Gastrocnemius medialis (tissue), 4 donors: ENCODE results near the gene INSRR. TPM values are rescaled to one million over a fixed set of nuclear protein-coding genes. Genes with fewer than 3 reads are reported as not detected.

Experiments used
- ATAC-seq, 2 donors: fragments of 150-250 bp; one replicate each; pipeline ENCODE4 v1.9.1; 2016
- DNase-seq, 2 donors: peaks; one replicate each; pipeline ENCODE4 v3.0.0-alpha.2; 2019
- H3K27ac ChIP-seq, 4 donors: fragments of 200-600 bp; sonication (generic); 1 replicate in 1 of 4; 2 replicates in 3 of 4; pipeline ENCODE4 v1.5.1; 2016 to 2018; ENCODE audit warnings: mild to moderate bottlenecking in 2 of 4, moderate library complexity in 1 of 4
- H3K27me3 ChIP-seq, 3 donors: fragments of 200-600 bp; sonication (generic) in 2 of 3; 1 replicate in 1 of 3; 2 replicates in 2 of 3; pipeline versions ENCODE4 v1.5.1 to v1.6.0; 2016 to 2019; ENCODE audit warnings: mild to moderate bottlenecking in 1 of 3, moderate library complexity in 1 of 3
- H3K36me3 ChIP-seq, 2 donors: fragments of 200-600 bp; sonication (generic) in 1 of 2; one replicate each; pipeline ENCODE4 v1.5.1; 2017 to 2018
- H3K4me1 ChIP-seq, 2 donors: fragments of 200-600 bp; sonication (generic) in 1 of 2; one replicate each; pipeline ENCODE4 v1.5.1; 2016 to 2017; ENCODE audit warnings: mild to moderate bottlenecking in 2 of 2
- H3K4me3 ChIP-seq, 4 donors: fragments of 200-600 bp; sonication (generic) in 3 of 4; 1 replicate in 1 of 4; 2 replicates in 3 of 4; pipeline ENCODE4 v1.5.1; 2016 to 2019; ENCODE audit warnings: mild to moderate bottlenecking in 2 of 4
- H3K9me3 ChIP-seq, 3 donors: fragments of 200-600 bp; sonication (generic) in 2 of 3; 1 replicate in 1 of 3; 2 replicates in 2 of 3; pipeline ENCODE4 v1.5.1; 2016 to 2019
- POLR2A ChIP-seq, 2 donors: fragments of 450-650 bp; IDR thresholded peaks; one replicate each; pipeline ENCODE4 v1.6.1; 2017; ENCODE audit warnings: antibody characterized with exemption in 2 of 2, mild to moderate bottlenecking in 2 of 2, moderate library complexity in 2 of 2
- in situ Hi-C, 4 donors: fragments of 200-750 bp; cut with MboI; loops; one replicate each; pipeline versions ENCODE4 v1.15.0 to v1.8.0; 2017; ENCODE audit warnings: low sequenced_read_pairs in 4 of 4
- intact Hi-C: fragments of 100-400 bp; cut with DNase I; formaldehyde crosslinking; loops from one replicate; pipeline ENCODE4 v1.15.1; 2023; ENCODE audit warnings: low total_unique reads
- total RNA-seq, 4 donors: library from RNA; depleted of rRNA; stranded (reverse); fragments of >200 nt; gene quantifications; one replicate each; pipeline versions ENCODE4 v1.1.0 to v1.2.3, GENCODE V29; 2016
- TF ChIP-seq, protein P1 (sequence below), 5 experiments: fragments of 450-650 bp in 3 of 5; fragments of 200-600 bp in 2 of 5; sonication (generic) in 2 of 5; IDR thresholded peaks in 4 of 5; conservative IDR thresholded peaks in 1 of 5; 1 replicate in 4 of 5; 2 replicates in 1 of 5; pipeline ENCODE4 v1.5.1; 2016 to 2019; ENCODE audit warnings: antibody characterized with exemption in 5 of 5, mild to moderate bottlenecking in 3 of 5, moderate library complexity in 3 of 5

Gene INSRR
- total RNA-seq, 4 donors from 2014 or later = not detected

DNA sequence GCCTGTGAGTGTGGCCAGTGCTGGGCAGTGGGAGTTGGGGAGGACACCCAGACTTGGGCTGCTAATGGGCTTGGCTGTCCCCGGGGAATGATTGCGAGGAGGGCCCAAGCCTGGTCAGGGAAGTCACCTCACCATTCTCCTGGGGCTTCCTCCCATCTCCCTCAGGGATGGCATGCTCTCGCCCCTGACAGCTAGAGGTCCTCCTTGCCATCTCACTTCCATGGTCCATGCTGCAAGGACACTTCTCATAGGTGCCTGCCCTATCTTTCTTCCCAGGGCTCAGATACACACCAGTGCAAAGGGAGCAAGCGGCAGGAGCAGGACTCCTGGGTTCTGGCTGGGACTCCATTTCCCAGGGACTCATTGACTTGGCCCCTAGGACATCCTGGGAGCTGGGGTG lies 5.9 kb upstream of the INSRR start:
- no peaks in the 10 kb centered on the region for H3K9me3 ChIP-seq
- ATAC-seq (no peak), DNase-seq (no peak)
- no peak overlapping the region for H3K27ac ChIP-seq
- H3K4me1 ChIP-seq = peaks cover 7 to 8% of the 10 kb centered on the region in 2 donors
- no peaks in the 10 kb centered on the region for H3K36me3 ChIP-seq
- intact Hi-C loops = no loop called here
- H3K4me3 ChIP-seq = no peak overlapping the region
- H3K27me3 ChIP-seq = peaks cover 29 to 35% (median 33%) of the 10 kb centered on the region in 3 donors
- in situ Hi-C loops = loop anchor here in 2 of 4 donors (25.0 kb wide), 2 partner anchors 152 to 177 kb away; partner anchors contain the start of genes CRABP2 (in 1 of the 2) and NES (in 1 of the 2)
- TF ChIP-seq POLR2A (IDR thresholded peaks at IDR 0.05) = no peak

DNA sequence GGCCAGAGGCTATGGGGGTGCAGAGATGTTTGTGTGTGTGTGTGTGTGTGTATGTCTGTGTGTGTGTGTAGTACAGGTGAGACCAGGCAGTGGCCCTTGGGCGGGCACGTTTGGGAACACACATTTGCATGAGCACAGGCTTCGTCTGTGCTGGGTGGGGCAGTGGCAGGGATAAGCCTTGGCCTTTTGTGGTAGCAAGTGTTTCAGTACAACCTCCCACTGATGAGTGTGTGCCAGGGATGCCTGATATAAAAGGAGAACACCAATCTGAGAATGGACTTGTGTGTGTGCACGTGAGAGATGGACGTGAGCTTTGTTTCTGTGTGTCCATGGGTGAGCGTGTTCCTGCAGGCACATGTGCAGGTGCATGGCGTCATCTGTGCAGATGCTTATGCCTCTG lies 4.7 kb upstream of the INSRR start:
- Histone ChIP-seq H3K4me3 (no peak overlapping the region), H3K9me3 (no peaks in the 10 kb centered on the region), H3K27me3 (peaks cover 39 to 44% (median 44%) of the 10 kb centered on the region in 3 donors), H3K36me3 (no peaks in the 10 kb centered on the region), H3K4me1 (peaks cover 10 to 19% of the 10 kb centered on the region in 2 donors), H3K27ac (no peak overlapping the region)
- no peak for TF ChIP-seq POLR2A (IDR thresholded peaks at IDR 0.05)
- TF ChIP-seq, protein P1, sequence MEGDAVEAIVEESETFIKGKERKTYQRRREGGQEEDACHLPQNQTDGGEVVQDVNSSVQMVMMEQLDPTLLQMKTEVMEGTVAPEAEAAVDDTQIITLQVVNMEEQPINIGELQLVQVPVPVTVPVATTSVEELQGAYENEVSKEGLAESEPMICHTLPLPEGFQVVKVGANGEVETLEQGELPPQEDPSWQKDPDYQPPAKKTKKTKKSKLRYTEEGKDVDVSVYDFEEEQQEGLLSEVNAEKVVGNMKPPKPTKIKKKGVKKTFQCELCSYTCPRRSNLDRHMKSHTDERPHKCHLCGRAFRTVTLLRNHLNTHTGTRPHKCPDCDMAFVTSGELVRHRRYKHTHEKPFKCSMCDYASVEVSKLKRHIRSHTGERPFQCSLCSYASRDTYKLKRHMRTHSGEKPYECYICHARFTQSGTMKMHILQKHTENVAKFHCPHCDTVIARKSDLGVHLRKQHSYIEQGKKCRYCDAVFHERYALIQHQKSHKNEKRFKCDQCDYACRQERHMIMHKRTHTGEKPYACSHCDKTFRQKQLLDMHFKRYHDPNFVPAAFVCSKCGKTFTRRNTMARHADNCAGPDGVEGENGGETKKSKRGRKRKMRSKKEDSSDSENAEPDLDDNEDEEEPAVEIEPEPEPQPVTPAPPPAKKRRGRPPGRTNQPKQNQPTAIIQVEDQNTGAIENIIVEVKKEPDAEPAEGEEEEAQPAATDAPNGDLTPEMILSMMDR (IDR thresholded peaks at IDR 0.05 in 4 of 5, conservative IDR thresholded peaks at IDR 0.05 in 1 of 5) = no peak
- in situ Hi-C loops = loop anchor here in 2 of 4 donors (25.0 kb wide), 2 partner anchors 151 to 176 kb away; partner anchors contain the start of genes CRABP2 (in 1 of the 2) and NES (in 1 of the 2)
- intact Hi-C loops = no loop called here
- ATAC-seq (no peak), DNase-seq (no peak)

DNA sequence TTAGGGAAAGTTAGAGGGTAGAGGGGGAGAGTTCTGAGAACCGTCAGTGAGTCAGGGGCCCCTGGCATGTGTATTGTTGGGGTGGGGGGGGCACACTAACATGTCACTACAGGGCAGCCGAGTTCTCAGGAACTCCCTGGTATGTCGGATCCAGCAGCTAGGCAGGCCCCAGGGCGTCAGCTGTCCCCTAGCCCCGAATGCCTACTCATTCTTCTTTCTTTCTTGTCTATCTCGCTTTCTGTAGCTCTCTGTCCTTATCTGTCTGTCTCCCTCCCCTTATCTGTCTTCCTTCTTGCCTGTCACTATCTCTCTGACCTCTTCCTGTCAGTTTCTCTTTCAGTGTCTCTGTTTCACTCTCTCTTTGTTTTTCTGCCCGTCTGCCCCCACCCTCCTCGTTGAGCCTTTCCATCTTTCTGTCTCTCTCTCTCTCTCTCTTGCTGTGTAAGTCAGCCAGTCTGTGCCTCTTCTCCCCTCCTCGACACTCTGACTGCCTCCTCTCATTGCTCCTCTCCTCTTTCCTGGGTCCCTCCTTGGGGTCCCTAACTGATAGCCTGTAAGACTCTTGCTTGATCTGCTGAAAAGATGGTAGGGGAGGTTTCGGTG lies 4.2 kb upstream of the INSRR start:
- H3K4me3 ChIP-seq = no peak overlapping the region
- DNase-seq (no peak), ATAC-seq (no peak)
- no peaks in the 10 kb centered on the region for H3K9me3 ChIP-seq
- intact Hi-C loops (no loop called here), in situ Hi-C loops (loop anchor here in 2 of 4 donors (25.0 kb wide), 2 partner anchors 151 to 176 kb away; partner anchors contain the start of genes CRABP2 (in 1 of the 2) and NES (in 1 of the 2))
- TF ChIP-seq, protein P1 (IDR thresholded peaks at IDR 0.05 in 4 of 5, conservative IDR thresholded peaks at IDR 0.05 in 1 of 5) = no peak
- no peak for TF ChIP-seq POLR2A (IDR thresholded peaks at IDR 0.05)
- peaks cover 10 to 22% of the 10 kb centered on the region in 2 donors for H3K4me1 ChIP-seq
- no peak overlapping the region for H3K27ac ChIP-seq
- peaks cover 45 to 50% (median 50%) of the 10 kb centered on the region in 3 donors for H3K27me3 ChIP-seq
- no peaks in the 10 kb centered on the region for H3K36me3 ChIP-seq

DNA sequence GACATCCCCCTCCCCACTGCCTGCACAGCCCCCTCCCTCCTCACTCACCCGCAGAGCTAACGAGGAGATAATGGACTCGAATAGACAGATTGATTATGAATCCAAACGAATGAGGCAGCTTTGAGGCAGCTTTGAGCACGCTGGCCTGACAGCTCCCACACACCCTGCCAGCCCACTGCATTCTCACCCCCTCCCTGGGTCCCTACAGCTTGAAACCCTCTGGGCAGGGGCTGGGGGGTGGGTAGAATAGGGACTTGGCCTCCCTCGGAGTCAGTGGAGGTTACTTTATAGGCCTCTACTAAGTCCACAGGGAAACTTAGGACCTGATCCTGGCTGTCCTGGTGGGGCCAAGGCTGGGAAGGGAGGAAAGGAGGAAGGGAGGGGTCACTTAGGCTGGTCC lies 3.7 kb upstream of the INSRR start:
- intact Hi-C loops (no loop called here), in situ Hi-C loops (loop anchor here in 2 of 4 donors (25.0 kb wide), 2 partner anchors 150 to 175 kb away; partner anchors contain the start of genes CRABP2 (in 1 of the 2) and NES (in 1 of the 2))
- Histone ChIP-seq H3K9me3 (no peaks in the 10 kb centered on the region), H3K27ac (no peak overlapping the region), H3K36me3 (no peaks in the 10 kb centered on the region), H3K4me3 (no peak overlapping the region), H3K27me3 (peaks cover 49 to 55% (median 51%) of the 10 kb centered on the region in 3 donors), H3K4me1 (peaks cover 10 to 22% of the 10 kb centered on the region in 2 donors)
- no peak for TF ChIP-seq POLR2A (IDR thresholded peaks at IDR 0.05)
- TF ChIP-seq, protein P1 (IDR thresholded peaks at IDR 0.05 in 4 of 5, conservative IDR thresholded peaks at IDR 0.05 in 1 of 5) = no peak
- DNase-seq (no peak), ATAC-seq (no peak)
